ENCODE measurements around the gene SPO11.

- TF ChIP-seq, protein P1, sequence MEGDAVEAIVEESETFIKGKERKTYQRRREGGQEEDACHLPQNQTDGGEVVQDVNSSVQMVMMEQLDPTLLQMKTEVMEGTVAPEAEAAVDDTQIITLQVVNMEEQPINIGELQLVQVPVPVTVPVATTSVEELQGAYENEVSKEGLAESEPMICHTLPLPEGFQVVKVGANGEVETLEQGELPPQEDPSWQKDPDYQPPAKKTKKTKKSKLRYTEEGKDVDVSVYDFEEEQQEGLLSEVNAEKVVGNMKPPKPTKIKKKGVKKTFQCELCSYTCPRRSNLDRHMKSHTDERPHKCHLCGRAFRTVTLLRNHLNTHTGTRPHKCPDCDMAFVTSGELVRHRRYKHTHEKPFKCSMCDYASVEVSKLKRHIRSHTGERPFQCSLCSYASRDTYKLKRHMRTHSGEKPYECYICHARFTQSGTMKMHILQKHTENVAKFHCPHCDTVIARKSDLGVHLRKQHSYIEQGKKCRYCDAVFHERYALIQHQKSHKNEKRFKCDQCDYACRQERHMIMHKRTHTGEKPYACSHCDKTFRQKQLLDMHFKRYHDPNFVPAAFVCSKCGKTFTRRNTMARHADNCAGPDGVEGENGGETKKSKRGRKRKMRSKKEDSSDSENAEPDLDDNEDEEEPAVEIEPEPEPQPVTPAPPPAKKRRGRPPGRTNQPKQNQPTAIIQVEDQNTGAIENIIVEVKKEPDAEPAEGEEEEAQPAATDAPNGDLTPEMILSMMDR (conservative IDR thresholded peaks at IDR 0.05): peak; percentile 41; the same call in 1 of the 2 replicates
- TF ChIP-seq EZH2 (IDR thresholded peaks at IDR 0.05; ENCODE audit: low read depth): no peak
Measured at GRCh38 chr20:57291003-57291402, 38.6 kb upstream of the SPO11 start.
